Smooth muscle cell (in vitro differentiated cells): ENCODE data around the gene TMA7. TPM values are rescaled to one million over a fixed set of nuclear protein-coding genes. Genes with fewer than 3 reads are reported as not detected.

ENCODE experiments used
- DNase-seq: peaks from one replicate; lab custom pipeline; 2025; ENCODE audit not compliant: unreplicated experiment; lab: John Stamatoyannopoulos, UW
- H2AFZ ChIP-seq: fragments of 200-600 bp; sonication (generic); 2 replicates; pipeline ENCODE4 v1.6.0; 2016; ENCODE audit warnings: antibody characterized with exemption, low read depth, mild to moderate bottlenecking
- H3F3A ChIP-seq: fragments of 200-600 bp; sonication (generic); 2 replicates; pipeline ENCODE4 v1.6.0; 2017; ENCODE audit warnings: antibody characterized with exemption, low read depth
- H3K27ac ChIP-seq: fragments of 200-600 bp; sonication (generic); 2 replicates; pipeline ENCODE4 v1.5.1; 2016; ENCODE audit warnings: low read depth, mild to moderate bottlenecking
- H3K27me3 ChIP-seq: fragments of 200-600 bp; sonication (generic); 2 replicates; pipeline ENCODE4 v1.6.1; 2016; ENCODE audit warnings: low read depth, mild to moderate bottlenecking
- H3K36me3 ChIP-seq: fragments of 200-600 bp; sonication (generic); 2 replicates; pipeline ENCODE4 v1.5.1; 2016; ENCODE audit warnings: low read depth
- H3K4me1 ChIP-seq: fragments of 200-600 bp; sonication (generic); 2 replicates; pipeline ENCODE4 v1.5.1; 2016; ENCODE audit warnings: low read depth
- H3K4me2 ChIP-seq: fragments of 200-600 bp; sonication (generic); 2 replicates; pipeline ENCODE4 v1.6.0; 2016; ENCODE audit warnings: mild to moderate bottlenecking
- H3K4me3 ChIP-seq: fragments of 200-600 bp; sonication (generic); 2 replicates; pipeline ENCODE4 v1.5.1; 2016; ENCODE audit warnings: mild to moderate bottlenecking
- H3K79me2 ChIP-seq: fragments of 200-600 bp; sonication (generic); 2 replicates; pipeline ENCODE4 v1.6.0; 2016; ENCODE audit warnings: low read depth, mild to moderate bottlenecking
- H3K9ac ChIP-seq: fragments of 200-600 bp; sonication (generic); 2 replicates; pipeline ENCODE4 v1.6.0; 2016; ENCODE audit warnings: low read depth
- H3K9me3 ChIP-seq: fragments of 200-600 bp; sonication (generic); replicated peaks from 2 replicates; pipeline ENCODE4 v1.5.1; 2016; ENCODE audit warnings: low read depth
- H4K20me1 ChIP-seq: fragments of 200-600 bp; sonication (generic); 2 replicates; pipeline ENCODE4 v1.6.0; 2016; ENCODE audit warnings: low read depth
- WGBS: methylation state at CpG from one replicate; pipeline ENCODE4 v1.1.7; 2016; ENCODE audit warnings: low lambda C conversion rate; 5-methylcytosine and 5-hydroxymethylcytosine counted together
- polyA plus RNA-seq: library from polyadenylated mRNA; unstranded; fragments of >200 nt; fragmentation: Nextera tagmentation; extraction: Ambion mirVana; gene quantifications from 2 replicates; pipeline ENCODE4 v1.2.1, GENCODE V29; 2016
- total RNA-seq: library from RNA; depleted of rRNA; stranded (reverse); fragments of >200 nt; gene quantifications from 2 replicates; pipeline ENCODE4 v1.2.3, GENCODE V29; 2014
- TF ChIP-seq, protein P1 (sequence below): fragments of 200-600 bp; sonication (generic); IDR thresholded peaks from 2 replicates; pipeline ENCODE4 v1.5.1; 2017; ENCODE audit warnings: borderline replicate concordance, mild to moderate bottlenecking, antibody characterized with exemption; ENCODE audit not compliant: insufficient read depth, poor library complexity, severe bottlenecking

TMA7 gene
- total and polyA plus RNA-seq, 2 experiments from 2014 or later = 343 to 491 TPM

DNA sequence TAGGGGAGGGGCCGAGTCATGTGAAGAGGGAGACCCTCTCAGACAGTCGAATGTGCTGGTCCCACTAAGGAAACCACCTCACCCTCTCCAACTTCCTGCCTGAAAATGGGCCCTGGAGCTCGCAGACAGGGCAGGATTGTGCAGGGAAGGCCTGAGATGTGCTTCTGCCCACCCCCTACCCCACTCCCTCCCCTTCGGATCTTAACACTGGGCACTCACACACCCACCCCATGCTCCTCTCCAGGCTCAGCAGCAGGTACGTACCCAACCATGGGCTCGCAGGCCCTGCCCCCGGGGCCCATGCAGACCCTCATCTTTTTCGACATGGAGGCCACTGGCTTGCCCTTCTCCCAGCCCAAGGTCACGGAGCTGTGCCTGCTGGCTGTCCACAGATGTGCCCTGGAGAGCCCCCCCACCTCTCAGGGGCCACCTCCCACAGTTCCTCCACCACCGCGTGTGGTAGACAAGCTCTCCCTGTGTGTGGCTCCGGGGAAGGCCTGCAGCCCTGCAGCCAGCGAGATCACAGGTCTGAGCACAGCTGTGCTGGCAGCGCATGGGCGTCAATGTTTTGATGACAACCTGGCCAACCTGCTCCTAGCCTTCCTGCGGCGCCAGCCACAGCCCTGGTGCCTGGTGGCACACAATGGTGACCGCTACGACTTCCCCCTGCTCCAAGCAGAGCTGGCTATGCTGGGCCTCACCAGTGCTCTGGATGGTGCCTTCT, 26.5 kb downstream of the TMA7 start:
- Histone ChIP-seq H3K4me2 (peak overlapping the region; percentile 68), H3K4me1 (peaks cover 10% of the 10 kb centered on the region), H3F3A (peaks cover 10% of the 10 kb centered on the region), H3K27me3 (no peaks in the 10 kb centered on the region), H2AFZ (no peak overlapping the region), H4K20me1 (no peaks in the 10 kb centered on the region), H3K9me3 (no peaks in the 10 kb centered on the region), H3K27ac (peak overlapping the region; percentile 98), H3K36me3 (no peaks in the 10 kb centered on the region), H3K9ac (peak overlapping the region; percentile 92), H3K4me3 (no peak overlapping the region), H3K79me2 (peaks cover 25% of the 10 kb centered on the region)
- DNase-seq = no peak
- TF ChIP-seq, protein P1, sequence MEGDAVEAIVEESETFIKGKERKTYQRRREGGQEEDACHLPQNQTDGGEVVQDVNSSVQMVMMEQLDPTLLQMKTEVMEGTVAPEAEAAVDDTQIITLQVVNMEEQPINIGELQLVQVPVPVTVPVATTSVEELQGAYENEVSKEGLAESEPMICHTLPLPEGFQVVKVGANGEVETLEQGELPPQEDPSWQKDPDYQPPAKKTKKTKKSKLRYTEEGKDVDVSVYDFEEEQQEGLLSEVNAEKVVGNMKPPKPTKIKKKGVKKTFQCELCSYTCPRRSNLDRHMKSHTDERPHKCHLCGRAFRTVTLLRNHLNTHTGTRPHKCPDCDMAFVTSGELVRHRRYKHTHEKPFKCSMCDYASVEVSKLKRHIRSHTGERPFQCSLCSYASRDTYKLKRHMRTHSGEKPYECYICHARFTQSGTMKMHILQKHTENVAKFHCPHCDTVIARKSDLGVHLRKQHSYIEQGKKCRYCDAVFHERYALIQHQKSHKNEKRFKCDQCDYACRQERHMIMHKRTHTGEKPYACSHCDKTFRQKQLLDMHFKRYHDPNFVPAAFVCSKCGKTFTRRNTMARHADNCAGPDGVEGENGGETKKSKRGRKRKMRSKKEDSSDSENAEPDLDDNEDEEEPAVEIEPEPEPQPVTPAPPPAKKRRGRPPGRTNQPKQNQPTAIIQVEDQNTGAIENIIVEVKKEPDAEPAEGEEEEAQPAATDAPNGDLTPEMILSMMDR = no peak
- 94% methylated on average over 19 of the region's 19 CpGs for WGBS

DNA sequence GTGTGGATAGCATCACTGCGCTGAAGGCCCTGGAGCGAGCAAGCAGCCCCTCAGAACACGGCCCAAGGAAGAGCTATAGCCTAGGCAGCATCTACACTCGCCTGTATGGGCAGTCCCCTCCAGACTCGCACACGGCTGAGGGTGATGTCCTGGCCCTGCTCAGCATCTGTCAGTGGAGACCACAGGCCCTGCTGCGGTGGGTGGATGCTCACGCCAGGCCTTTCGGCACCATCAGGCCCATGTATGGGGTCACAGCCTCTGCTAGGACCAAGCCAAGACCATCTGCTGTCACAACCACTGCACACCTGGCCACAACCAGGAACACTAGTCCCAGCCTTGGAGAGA, 27.0 kb downstream of the TMA7 start:
- Histone ChIP-seq H3K9me3 (no peaks in the 10 kb centered on the region), H2AFZ (no peak overlapping the region), H3K27ac (peak overlapping the region; percentile 98), H3K27me3 (no peaks in the 10 kb centered on the region), H3F3A (peaks cover 10% of the 10 kb centered on the region), H3K4me1 (peaks cover 16% of the 10 kb centered on the region), H4K20me1 (no peaks in the 10 kb centered on the region), H3K4me2 (no peak overlapping the region), H3K79me2 (peaks cover 30% of the 10 kb centered on the region), H3K9ac (no peak overlapping the region), H3K36me3 (no peaks in the 10 kb centered on the region), H3K4me3 (no peak overlapping the region)
- WGBS = 96% methylated on average over 9 of the region's 9 CpGs
- DNase-seq = no peak
- TF ChIP-seq, protein P1 = no peak

DNA sequence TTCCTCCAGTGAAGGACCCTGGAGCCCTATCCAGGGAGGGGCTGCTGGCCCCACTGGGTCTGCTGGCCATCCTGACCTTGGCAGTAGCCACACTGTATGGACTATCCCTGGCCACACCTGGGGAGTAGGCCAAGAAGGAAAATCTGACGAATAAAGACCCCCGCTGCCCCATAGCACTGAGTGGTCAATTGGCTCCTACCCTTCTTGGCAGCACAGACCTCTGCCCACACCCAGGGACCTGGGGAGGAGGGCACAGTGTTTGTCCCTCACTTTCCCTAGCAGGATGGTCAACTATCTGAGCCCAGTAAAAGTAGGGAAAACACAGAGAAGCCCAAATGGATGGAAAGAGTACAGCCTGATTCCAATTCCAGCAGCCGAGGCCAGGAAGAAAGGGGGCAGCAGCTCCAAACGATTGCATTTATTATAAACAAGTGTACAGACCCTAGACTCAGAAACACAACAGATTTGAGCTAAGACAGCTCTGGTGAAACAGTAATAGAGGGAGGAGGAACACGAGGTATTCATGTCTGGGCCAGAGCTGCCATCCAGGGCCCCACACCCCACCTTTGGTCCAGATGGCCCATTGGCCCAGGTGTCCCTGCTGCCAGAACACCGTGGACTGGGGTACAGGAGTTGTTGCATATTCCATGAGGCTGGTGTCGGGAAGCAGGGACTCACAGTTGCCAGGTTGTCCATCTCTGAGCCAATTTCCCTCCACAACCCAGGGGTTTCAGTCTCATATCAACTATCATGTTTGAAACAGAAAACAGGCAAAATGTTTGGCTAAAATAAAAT, 27.6 kb downstream of the TMA7 start:
- H3F3A ChIP-seq = peaks cover 10% of the 10 kb centered on the region
- no peaks in the 10 kb centered on the region for H3K27me3 ChIP-seq
- no peaks in the 10 kb centered on the region for H3K36me3 ChIP-seq
- no peak overlapping the region for H3K9ac ChIP-seq
- no peak for DNase-seq
- H3K27ac ChIP-seq = peak overlapping the region; percentile 98
- H3K9me3 ChIP-seq = no peaks in the 10 kb centered on the region
- H3K4me2 ChIP-seq = no peak overlapping the region
- no peak overlapping the region for H2AFZ ChIP-seq
- H4K20me1 ChIP-seq = no peaks in the 10 kb centered on the region
- H3K79me2 ChIP-seq = peaks cover 36% of the 10 kb centered on the region
- peaks cover 20% of the 10 kb centered on the region for H3K4me1 ChIP-seq
- no peak overlapping the region for H3K4me3 ChIP-seq
- TF ChIP-seq, protein P1 = no peak
- WGBS = 95% methylated on average over 7 of the region's 7 CpGs
